Endothelial cell of umbilical vein (primary cell): ENCODE data around the gene TSFM.

ENCODE experiments used
- EZH2 ChIP-seq: IDR thresholded peaks from 2 replicates; pipeline ENCODE4 v1.6.1; 2012; ENCODE audit warnings: borderline replicate concordance, low read depth, mild to moderate bottlenecking, moderate library complexity, low read length, inconsistent platforms; ENCODE audit not compliant: severe bottlenecking
- FOS ChIP-seq: IDR thresholded peaks from 2 replicates; pipeline ENCODE4 v1.6.1; 2011; ENCODE audit warnings: mild to moderate bottlenecking, low read length, moderate library complexity, borderline replicate concordance; ENCODE audit not compliant: insufficient read depth
- MYC ChIP-seq: IDR thresholded peaks from one replicate; pipeline ENCODE4 v1.6.1; 2011; ENCODE audit warnings: mild to moderate bottlenecking, low read depth, low read length
- POLR2A ChIP-seq: IDR thresholded peaks from 2 replicates; pipeline ENCODE4 v1.6.1; 2012; ENCODE audit warnings: low read depth, mild to moderate bottlenecking, control low read depth, low read length
- POLR2AphosphoS5 ChIP-seq: IDR thresholded peaks from 2 replicates; pipeline ENCODE4 v1.6.1; 2012; ENCODE audit warnings: low read depth, mild to moderate bottlenecking, control low read depth, low read length, moderate library complexity; ENCODE audit not compliant: insufficient read depth
- TF ChIP-seq, protein P1 (sequence below), 2 donors: IDR thresholded peaks; 1 replicate in 1 of 2; 2 replicates in 1 of 2; pipeline ENCODE4 v1.5.1; 2011; ENCODE audit warnings: low read length in 2 of 2, mild to moderate bottlenecking in 2 of 2, moderate library complexity in 2 of 2, control low read depth in 1 of 2, inconsistent platforms in 1 of 2, low read depth in 1 of 2; ENCODE audit not compliant: insufficient read depth in 1 of 2; ENCODE audit errors: extremely low read depth in 1 of 2

DNA sequence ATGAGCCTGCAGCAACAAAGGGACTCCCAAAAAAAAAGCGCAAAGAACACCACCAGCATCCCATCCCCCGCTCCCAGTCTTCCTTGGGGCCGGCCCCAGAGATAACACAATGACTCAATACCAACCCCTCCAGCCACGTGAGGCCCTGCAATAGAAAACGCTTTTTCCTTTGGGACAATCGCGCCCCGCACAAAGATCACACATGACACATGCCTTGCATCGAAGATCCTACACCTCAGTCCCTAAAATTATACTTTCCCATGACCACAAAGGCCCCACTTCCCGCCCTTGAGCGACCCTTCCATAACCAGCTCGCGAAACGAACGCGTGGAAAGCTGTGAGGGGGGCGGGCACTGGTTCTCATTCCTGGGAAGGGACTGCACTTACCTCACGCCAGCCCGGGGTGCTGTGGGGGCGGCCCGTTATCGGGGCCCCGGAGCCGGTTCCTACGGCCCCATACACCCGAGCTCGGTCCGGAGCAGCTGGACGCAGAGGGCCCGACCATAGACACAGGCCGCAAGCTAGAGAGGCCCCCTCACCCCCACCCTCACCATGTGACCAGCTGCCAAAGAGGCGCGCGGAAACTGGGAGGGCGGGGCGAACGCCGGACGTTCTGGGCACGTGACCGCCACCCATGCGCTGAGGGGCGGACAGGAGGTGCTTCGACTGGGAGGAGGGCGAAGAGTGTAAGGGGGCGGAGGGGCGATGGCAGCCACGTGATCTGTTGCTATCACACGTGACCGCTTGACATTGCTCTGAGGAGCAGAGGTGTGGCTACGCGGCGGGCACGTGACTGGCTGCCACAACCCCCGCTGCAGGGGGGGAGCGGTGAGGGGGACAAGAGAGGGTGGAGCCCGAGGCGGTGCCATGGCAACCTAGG lies 30.6 kb upstream of the TSFM start, which contains the start of gene CDK4:
- peak; percentile 46 for TF ChIP-seq FOS
- TF ChIP-seq, protein P1, sequence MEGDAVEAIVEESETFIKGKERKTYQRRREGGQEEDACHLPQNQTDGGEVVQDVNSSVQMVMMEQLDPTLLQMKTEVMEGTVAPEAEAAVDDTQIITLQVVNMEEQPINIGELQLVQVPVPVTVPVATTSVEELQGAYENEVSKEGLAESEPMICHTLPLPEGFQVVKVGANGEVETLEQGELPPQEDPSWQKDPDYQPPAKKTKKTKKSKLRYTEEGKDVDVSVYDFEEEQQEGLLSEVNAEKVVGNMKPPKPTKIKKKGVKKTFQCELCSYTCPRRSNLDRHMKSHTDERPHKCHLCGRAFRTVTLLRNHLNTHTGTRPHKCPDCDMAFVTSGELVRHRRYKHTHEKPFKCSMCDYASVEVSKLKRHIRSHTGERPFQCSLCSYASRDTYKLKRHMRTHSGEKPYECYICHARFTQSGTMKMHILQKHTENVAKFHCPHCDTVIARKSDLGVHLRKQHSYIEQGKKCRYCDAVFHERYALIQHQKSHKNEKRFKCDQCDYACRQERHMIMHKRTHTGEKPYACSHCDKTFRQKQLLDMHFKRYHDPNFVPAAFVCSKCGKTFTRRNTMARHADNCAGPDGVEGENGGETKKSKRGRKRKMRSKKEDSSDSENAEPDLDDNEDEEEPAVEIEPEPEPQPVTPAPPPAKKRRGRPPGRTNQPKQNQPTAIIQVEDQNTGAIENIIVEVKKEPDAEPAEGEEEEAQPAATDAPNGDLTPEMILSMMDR (IDR thresholded peaks at IDR 0.05; ENCODE audit: extremely low read depth in 1 of 2, insufficient read depth in 1 of 2, low read depth in 1 of 2, low read length in 2 of 2): no peak
- peak; percentile 84 for TF ChIP-seq POLR2A
- TF ChIP-seq EZH2: no peak
- peak; percentile 76 for TF ChIP-seq POLR2AphosphoS5
- peak; percentile 33 for TF ChIP-seq MYC
